Rectal smooth muscle tissue (tissue), 1 donor: Measurements from ENCODE around the gene CASZ1.

ENCODE experiments used
- H3K27ac ChIP-seq: one replicate; pipeline ENCODE4 v1.7.0; 2013; ENCODE audit warnings: low read depth, low read length, inconsistent platforms
- H3K27me3 ChIP-seq: one replicate; pipeline ENCODE4 v1.7.0; 2013; ENCODE audit warnings: low read length; ENCODE audit not compliant: control insufficient read depth, insufficient read depth
- H3K36me3 ChIP-seq: one replicate; pipeline ENCODE4 v1.7.0; 2013; ENCODE audit warnings: low read length; ENCODE audit not compliant: control insufficient read depth, insufficient read depth
- H3K4me1 ChIP-seq: one replicate; pipeline ENCODE4 v1.7.0; 2013; ENCODE audit warnings: low read length; ENCODE audit not compliant: control insufficient read depth, insufficient read depth
- H3K4me3 ChIP-seq: one replicate; pipeline ENCODE4 v1.7.0; 2013; ENCODE audit warnings: low read length
- H3K9ac ChIP-seq: one replicate; pipeline ENCODE4 v1.7.0; 2013; ENCODE audit warnings: low read length

CASZ1 gene

DNA sequence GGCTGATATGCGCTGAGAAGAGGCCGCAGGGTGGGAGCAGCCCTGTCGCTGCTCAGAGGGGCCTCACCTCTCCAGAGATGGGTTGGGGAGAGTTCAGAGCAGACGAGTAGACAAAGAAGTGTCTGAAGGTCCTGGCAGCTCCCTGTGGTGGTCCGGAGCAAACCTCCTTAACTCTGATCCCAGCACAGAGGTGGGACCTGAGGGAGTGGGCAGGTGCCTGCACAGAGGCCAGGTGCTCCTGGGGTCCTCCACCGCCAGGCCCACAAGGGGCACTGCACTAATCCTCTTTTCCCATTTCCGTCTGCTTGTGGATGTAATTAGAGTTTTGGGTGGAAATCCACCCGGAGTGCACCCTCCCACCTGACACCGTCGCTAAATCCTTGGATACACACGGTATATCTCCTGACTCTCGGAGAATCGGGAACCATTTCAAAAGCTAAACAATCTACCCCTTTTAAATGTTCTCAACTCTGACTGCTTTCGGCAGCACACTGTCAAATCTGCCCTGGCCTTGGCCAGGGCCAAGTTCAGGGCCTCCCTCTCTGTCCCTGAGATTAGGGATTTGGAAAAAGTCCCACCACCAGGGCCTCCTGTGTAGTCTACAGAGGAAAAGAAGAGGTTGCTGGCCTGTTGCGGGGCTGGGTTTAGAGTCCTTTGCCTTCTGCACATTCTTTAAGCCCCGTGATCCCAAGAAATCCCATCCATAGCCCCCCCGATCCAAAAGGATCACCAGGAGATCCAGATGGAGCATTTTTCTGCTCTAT lies 22.4 kb downstream of the CASZ1 start:
- H3K27ac ChIP-seq = no peak overlapping the region

DNA sequence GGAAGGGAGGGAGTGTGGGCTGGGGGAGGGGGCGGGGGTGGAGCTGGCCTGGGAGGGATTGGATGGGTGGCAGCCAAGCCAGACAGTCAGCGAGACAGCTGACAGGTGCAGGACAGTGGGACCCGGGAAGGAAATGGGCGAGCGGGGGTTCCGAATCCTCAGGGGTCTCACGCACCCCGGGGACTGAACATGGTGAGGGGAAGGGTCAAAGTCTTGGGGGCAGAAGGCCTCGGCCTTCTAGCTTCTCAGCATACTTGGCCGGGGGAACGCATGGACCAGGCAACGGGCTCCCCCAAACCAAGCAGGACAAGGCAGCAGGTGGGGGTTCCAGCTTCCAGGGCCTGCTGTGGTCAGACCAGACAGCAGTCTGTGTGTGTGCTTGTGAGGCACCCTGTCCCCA lies 23.1 kb downstream of the CASZ1 start:
- Histone ChIP-seq H3K4me1 (peaks cover 11% of the 10 kb centered on the region), H3K27me3 (no peaks in the 10 kb centered on the region), H3K9ac (no peak overlapping the region), H3K4me3 (no peak overlapping the region), H3K36me3 (no peaks in the 10 kb centered on the region), H3K27ac (no peak overlapping the region)

More for the DNA sequence above, 22.4 kb downstream of the CASZ1 start:
- Histone ChIP-seq H3K4me3 (no peak overlapping the region), H3K27me3 (no peaks in the 10 kb centered on the region), H3K36me3 (no peaks in the 10 kb centered on the region), H3K4me1 (peaks cover 13% of the 10 kb centered on the region), H3K9ac (no peak overlapping the region)

DNA sequence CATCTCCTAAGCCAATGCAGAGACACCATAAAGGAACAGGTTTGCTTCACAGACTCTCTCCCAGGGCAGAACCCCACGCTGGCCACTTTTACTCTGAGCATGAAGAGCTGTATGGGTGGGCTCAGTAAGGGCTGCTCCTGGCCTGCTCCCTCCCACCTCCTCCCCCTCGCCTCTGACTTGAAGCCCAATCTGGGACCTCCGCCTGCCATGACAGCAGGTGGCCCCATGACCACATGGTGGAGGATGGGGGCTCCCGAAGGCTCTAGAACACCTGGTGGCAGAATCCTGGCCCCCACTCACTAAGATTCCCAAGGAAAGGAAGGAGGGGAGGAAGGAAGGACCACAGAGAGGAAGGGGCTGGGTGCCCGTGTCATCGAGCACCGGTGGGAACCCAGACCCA lies 23.7 kb downstream of the CASZ1 start:
- Histone ChIP-seq H3K27ac (peak overlapping the region; percentile 17), H3K4me1 (peaks cover 11% of the 10 kb centered on the region), H3K9ac (no peak overlapping the region), H3K27me3 (no peaks in the 10 kb centered on the region), H3K4me3 (no peak overlapping the region), H3K36me3 (no peaks in the 10 kb centered on the region)

DNA sequence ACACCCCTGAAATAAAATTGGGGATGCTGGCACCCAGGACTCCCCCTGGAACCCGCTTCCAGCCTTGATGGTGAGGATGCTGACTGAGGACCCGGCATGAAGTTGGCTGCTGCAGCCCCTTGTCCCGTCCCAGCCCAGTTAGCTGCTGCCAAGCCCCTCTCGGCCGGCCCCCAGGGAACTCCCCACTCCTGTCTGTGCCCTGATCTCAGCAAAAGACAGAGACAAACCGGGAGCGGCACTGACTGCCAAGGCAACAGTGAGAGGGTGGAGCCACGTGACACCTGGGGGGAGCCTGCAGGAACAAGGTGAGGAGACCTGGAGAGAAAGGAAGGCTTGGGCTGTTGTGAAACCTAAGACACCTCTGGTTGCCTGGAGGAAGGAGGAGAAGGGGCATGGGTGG lies 24.7 kb downstream of the CASZ1 start:
- no peak overlapping the region for H3K27ac ChIP-seq
- H3K36me3 ChIP-seq = no peaks in the 10 kb centered on the region
- no peaks in the 10 kb centered on the region for H3K27me3 ChIP-seq
- no peak overlapping the region for H3K4me3 ChIP-seq
- H3K9ac ChIP-seq = no peak overlapping the region
- H3K4me1 ChIP-seq = peaks cover 11% of the 10 kb centered on the region

DNA sequence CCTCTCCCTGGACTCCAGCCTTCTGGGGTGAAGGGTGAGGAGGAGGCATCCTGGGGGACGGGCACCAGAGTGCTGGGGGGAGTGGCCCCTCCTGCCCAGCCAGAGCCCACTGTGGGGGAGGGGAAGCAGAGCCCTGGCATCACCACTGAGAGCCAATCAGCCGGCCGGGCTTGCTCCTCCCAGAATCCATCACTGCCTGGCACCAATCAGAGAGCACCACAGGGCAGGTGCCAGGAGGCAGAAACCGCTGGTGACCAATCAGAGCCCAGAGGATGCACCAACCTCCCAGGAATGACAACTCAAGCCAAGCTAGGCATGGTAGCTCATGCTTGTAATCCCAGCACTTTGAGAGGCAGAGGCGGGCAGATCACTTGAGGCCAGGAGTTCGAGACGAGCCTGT lies 27.9 kb downstream of the CASZ1 start:
- Histone ChIP-seq H3K36me3 (no peaks in the 10 kb centered on the region), H3K9ac (no peak overlapping the region), H3K27me3 (no peaks in the 10 kb centered on the region), H3K27ac (no peak overlapping the region), H3K4me1 (peaks cover 10% of the 10 kb centered on the region), H3K4me3 (no peak overlapping the region)

DNA sequence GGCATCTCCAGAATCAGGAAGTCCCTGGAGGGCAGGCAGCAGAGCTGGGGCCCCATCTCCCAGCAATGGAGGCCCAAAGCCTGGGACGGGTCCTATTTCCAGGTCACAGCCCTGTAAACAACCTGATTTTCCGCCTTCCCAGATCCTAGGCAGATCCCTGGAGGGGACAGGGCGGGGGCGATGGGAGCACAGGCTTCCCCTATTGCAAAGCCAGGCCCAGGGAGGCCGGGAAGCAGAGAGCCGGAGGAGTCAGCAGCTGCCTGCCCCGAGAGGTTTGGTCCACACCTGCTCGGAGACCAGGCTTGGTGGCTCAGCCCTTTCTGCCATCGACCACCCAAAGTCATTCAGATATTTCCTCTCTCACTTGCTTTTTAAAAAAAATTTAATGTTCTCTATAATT lies 29.2 kb downstream of the CASZ1 start:
- peaks cover 10% of the 10 kb centered on the region for H3K4me1 ChIP-seq
- no peak overlapping the region for H3K4me3 ChIP-seq
- no peak overlapping the region for H3K27ac ChIP-seq
- H3K27me3 ChIP-seq = no peaks in the 10 kb centered on the region
- no peak overlapping the region for H3K9ac ChIP-seq
- H3K36me3 ChIP-seq = no peaks in the 10 kb centered on the region

DNA sequence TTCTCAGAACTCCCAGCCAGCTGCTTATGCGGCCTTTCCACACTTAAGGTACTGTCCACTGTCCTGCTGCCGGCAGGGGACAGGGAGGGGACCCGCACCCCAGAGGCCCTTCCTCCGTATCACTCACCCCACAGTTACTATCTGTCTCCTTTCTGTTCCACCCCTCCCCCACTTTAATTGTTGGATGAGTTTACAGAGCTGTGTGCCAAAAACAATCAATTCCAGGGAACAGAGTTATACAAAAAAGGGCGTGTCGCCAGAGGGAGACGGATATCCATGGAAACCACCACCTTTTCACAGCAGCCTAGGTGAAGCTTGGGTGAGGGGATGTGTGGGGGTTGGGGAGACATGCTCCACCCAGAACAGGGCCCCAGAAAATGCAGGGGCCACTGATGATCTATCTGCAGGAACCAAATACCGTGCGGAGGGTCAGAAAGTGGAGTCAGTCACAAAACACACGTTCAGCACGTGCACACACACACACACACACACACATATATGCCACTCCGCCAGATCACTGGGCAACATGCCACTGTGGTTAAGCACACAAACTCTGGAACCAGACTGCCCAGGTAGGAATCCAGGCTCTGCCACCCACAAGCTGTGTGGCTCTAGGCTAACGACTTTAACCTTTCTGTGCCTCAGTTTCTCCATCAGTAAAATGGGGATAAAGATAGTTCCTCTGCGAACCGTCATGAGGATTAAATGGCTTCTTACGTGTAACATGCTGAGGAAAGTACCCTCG lies 30.5 kb downstream of the CASZ1 start:
- H3K4me3 ChIP-seq = no peak overlapping the region
- no peaks in the 10 kb centered on the region for H3K27me3 ChIP-seq
- peaks cover 13% of the 10 kb centered on the region for H3K4me1 ChIP-seq
- H3K27ac ChIP-seq = peak overlapping the region; percentile 8
- no peaks in the 10 kb centered on the region for H3K36me3 ChIP-seq
- H3K9ac ChIP-seq = no peak overlapping the region

DNA sequence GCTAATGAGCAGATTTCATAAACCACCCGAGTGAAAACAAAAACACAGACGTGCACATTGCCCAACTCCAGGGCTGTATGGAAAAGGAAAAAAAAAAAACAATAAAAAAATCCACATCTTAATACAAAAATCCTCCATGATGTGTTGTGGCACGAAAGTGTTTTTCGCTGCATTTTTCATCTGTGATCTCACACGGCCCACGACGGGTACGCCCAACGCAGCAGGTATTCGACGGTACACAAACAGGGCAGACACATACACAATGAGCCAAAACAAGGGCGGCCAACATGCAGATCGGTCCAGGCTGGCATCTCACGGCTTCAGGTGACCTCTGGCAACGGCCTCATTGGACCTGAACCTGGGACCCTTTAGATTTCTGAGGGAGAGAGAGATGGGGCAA lies 31.1 kb downstream of the CASZ1 start:
- Histone ChIP-seq H3K4me3 (no peak overlapping the region), H3K27ac (peak overlapping the region; percentile 8), H3K4me1 (peaks cover 13% of the 10 kb centered on the region)

DNA sequence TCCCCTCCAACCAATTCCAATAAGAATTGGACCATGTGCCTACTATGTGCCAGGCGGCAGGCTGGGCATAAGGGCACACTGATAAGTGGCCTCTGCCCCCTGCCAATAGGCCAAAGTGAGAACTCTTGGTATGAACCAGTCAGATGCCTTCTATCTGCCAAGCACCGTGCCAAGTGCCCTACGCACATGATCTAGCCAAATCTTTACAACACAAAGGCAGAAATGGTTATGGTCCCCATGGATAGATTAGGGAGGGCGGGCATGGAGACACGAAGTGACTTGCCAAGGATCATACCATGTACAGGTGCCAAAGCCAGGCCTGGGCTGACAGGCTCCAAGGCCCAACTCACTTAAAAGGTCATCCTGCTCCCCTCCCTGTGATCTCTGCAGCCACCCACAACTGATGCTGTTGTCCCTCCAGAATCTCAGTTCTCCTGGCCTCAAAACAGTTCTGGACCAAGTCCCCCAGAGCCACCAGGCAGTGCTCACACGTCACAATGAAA lies 32.1 kb downstream of the CASZ1 start:
- Histone ChIP-seq H3K36me3 (no peaks in the 10 kb centered on the region), H3K27ac (no peak overlapping the region), H3K9ac (no peak overlapping the region), H3K4me1 (peaks cover 13% of the 10 kb centered on the region), H3K27me3 (no peaks in the 10 kb centered on the region), H3K4me3 (no peak overlapping the region)

More for the DNA sequence above, 31.1 kb downstream of the CASZ1 start:
- H3K27me3 ChIP-seq = no peaks in the 10 kb centered on the region
- H3K9ac ChIP-seq = no peak overlapping the region
- H3K36me3 ChIP-seq = no peaks in the 10 kb centered on the region

DNA sequence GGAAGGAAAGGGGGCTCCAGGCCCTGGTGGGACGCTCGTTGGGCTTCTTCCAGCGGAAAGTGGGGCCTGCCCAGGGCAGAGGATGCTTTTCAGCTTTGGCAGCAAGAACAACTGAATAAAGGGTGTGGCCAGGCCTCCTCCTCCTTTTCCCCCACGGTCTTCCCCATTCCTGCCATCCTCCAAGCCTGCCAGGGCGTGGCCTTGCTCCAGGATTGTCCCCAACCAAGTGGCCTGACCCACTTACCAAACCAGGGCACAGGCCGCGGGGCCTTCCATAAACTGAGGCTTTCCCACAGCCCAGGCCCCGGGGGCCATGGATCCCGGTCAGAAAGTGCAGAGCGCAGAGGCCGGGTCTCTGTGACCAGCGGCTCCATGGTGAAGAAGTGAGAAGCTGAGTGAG lies 33.6 kb downstream of the CASZ1 start:
- Histone ChIP-seq H3K4me1 (peaks cover 13% of the 10 kb centered on the region), H3K9ac (no peak overlapping the region), H3K4me3 (no peak overlapping the region), H3K27me3 (no peaks in the 10 kb centered on the region), H3K36me3 (no peaks in the 10 kb centered on the region), H3K27ac (no peak overlapping the region)

DNA sequence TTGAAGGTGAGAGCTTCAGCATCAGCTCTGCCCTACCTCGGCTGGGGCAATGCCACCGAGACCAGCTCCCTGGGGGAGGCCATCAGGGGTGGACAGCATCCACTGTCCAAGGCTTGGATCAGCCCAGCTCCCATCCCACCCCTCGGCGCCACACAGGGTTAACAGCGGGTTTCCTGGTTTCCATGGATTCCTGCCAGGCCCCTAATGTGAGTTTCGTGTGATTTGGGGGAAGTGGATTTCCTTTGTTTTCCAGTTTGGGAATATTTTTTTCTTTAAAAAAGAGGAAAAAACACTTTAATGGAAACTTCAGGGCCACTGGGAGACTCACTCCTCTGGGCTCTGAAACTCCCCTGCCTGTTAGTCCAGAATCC lies 34.3 kb downstream of the CASZ1 start:
- Histone ChIP-seq H3K4me1 (peaks cover 13% of the 10 kb centered on the region), H3K27ac (peak overlapping the region; percentile 36), H3K36me3 (no peaks in the 10 kb centered on the region), H3K9ac (no peak overlapping the region), H3K27me3 (no peaks in the 10 kb centered on the region), H3K4me3 (no peak overlapping the region)

DNA sequence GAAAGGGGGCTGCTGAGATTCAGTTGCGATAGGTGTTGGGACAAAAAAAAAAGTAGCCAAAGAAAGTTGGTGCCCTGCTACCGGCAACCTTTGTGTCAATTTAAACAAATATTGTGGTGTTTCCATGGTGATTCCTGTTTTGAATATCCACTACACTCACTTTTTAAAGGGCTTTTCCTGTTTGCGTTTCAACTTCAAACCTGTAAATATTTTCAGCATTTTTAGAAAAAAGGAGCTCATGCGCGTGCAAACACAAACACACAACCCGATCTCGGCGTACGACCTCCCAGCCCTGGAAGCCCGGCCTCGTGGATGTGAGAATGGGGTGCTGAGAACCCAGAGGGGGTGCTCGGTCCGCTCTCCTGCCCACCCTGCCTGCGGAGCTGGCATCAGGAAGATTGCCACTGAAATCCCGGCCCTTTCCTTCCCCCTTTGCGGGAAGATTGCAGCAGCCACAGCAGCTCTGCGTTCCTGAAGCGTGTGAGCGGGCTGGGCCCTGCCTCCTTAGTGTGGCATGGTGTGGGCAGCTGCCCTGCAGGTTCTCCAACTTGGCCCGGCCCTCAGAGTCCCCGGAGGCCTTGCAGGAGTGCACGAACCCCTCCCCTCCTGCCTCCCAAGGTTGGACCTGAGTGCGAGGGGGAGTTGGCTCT lies 34.8 kb downstream of the CASZ1 start:
- Histone ChIP-seq H3K4me3 (no peak overlapping the region), H3K9ac (no peak overlapping the region), H3K27me3 (no peaks in the 10 kb centered on the region), H3K27ac (peak overlapping the region; percentile 36), H3K4me1 (peaks cover 13% of the 10 kb centered on the region), H3K36me3 (no peaks in the 10 kb centered on the region)
